ENCODE measurements around the gene ALDH1L1.

GRCh38 chr3:126127452-126127851 lies 52.9 kb downstream of the ALDH1L1 start:
- TF ChIP-seq ATF4 (CRISPR knock-in tag; IDR thresholded peaks at IDR 0.05) (no peak), MXI1 (IDR thresholded peaks at IDR 0.05; ENCODE audit: borderline replicate concordance, low read depth, low read length) (no peak), RBAK (CRISPR knock-in tag; IDR thresholded peaks at IDR 0.05) (no peak)

Data from HepG2 (cell line).